ENCODE results near the gene LDLRAD1.
"Not testable (repeated sequence)": the region's sequence is repeated elsewhere in the genome, so short reads cannot be mapped to it uniquely, and the experiment has no call there.

The LDLRAD1 gene

GRCh38 chr1:54017979-54018378 is at the start of gene LDLRAD1:
Gene LDLRAD1 (minus strand): TSS chr1:54018186. CDS start chr1:54018112, 74 bp downstream.
- Mint-ChIP-seq H3K36me3 (ENCODE audit: insufficient read depth) (peaks cover 2% of the 10 kb centered on the region), H3K4me1 (no peaks in the 10 kb centered on the region), H3K27me3 (peaks cover 41% of the 10 kb centered on the region), H3K4me3 (no peak within 1 kb of the TSS), H3K27ac (ENCODE audit: low read depth) (no peak within 1 kb of the TSS), H3K9me3 (no peaks in the 10 kb centered on the region)
- DNase-seq (ENCODE audit: low spot score in 2 of 2) (no peak), ATAC-seq (replicated peaks; ENCODE audit: extremely low read depth, poor library complexity, severe bottlenecking) (no peak)

- Mint-ChIP-seq H3K36me3 (ENCODE audit: insufficient read depth) (peaks cover under 1% of the 10 kb centered on the region), H3K27ac (ENCODE audit: low read depth) (no peak overlapping the region), H3K9me3 (no peaks in the 10 kb centered on the region), H3K4me1 (peaks cover 5% of the 10 kb centered on the region), H3K27me3 (no peaks in the 10 kb centered on the region), H3K4me3 (no peak overlapping the region)
- ATAC-seq (replicated peaks; ENCODE audit: extremely low read depth, poor library complexity, severe bottlenecking) = no peak
- DNase-seq (ENCODE audit: low spot score in 2 of 2) = no peak
Measured at GRCh38 chr1:54064299-54064698, 46.3 kb upstream of the LDLRAD1 start.

GRCh38 chr1:54054438-54054749 is 36.4 kb upstream of the LDLRAD1 start:
- Mint-ChIP-seq H3K4me3 (no peak overlapping the region), H3K36me3 (ENCODE audit: insufficient read depth) (peaks cover 14% of the 10 kb centered on the region), H3K9me3 (no peaks in the 10 kb centered on the region), H3K4me1 (peaks cover 34% of the 10 kb centered on the region), H3K27ac (ENCODE audit: low read depth) (no peak overlapping the region), H3K27me3 (no peaks in the 10 kb centered on the region)
- no peak for ATAC-seq (replicated peaks; ENCODE audit: extremely low read depth, poor library complexity, severe bottlenecking)
- DNase-seq (ENCODE audit: low spot score in 2 of 2) = no peak

GRCh38 chr1:54053745-54054437 is 35.9 kb upstream of the LDLRAD1 start:
- DNase-seq (ENCODE audit: low spot score in 2 of 2) = no peak
- ATAC-seq (replicated peaks; ENCODE audit: extremely low read depth, poor library complexity, severe bottlenecking) = no peak
- no peak overlapping the region for H3K27ac Mint-ChIP-seq (ENCODE audit: low read depth)
- peaks cover 34% of the 10 kb centered on the region for H3K4me1 Mint-ChIP-seq
- H3K9me3 Mint-ChIP-seq = no peaks in the 10 kb centered on the region
- H3K27me3 Mint-ChIP-seq = no peaks in the 10 kb centered on the region
- peaks cover 13% of the 10 kb centered on the region for H3K36me3 Mint-ChIP-seq (ENCODE audit: insufficient read depth)
- no peak overlapping the region for H3K4me3 Mint-ChIP-seq

- no peaks in the 10 kb centered on the region for H3K9me3 Mint-ChIP-seq
- peaks cover 12% of the 10 kb centered on the region for H3K36me3 Mint-ChIP-seq (ENCODE audit: insufficient read depth)
- no peaks in the 10 kb centered on the region for H3K27me3 Mint-ChIP-seq
- DNase-seq (ENCODE audit: low spot score in 2 of 2) (peak; percentile 91 to 98), ATAC-seq (replicated peaks; ENCODE audit: extremely low read depth, poor library complexity, severe bottlenecking) (peak; percentile 94)
- H3K27ac Mint-ChIP-seq (ENCODE audit: low read depth) = no peak within 1 kb of the TSS
- H3K4me1 Mint-ChIP-seq = peaks cover 32% of the 10 kb centered on the region
- no peak within 1 kb of the TSS for H3K4me3 Mint-ChIP-seq
Measured at GRCh38 chr1:54052934-54053744, 35.2 kb upstream of the LDLRAD1 start, which contains the start of the genes TCEANC2 and TMEM59. Gene TCEANC2 (plus strand): TSS chr1:54053608. CDS start chr1:54054423, 815 bp downstream. Gene TMEM59 (minus strand): TSS chr1:54053204. CDS start chr1:54053188, 16 bp downstream.

GRCh38 chr1:54052431-54052933 is 34.5 kb upstream of the LDLRAD1 start:
- peaks cover 25% of the 10 kb centered on the region for H3K4me1 Mint-ChIP-seq
- no peaks in the 10 kb centered on the region for H3K9me3 Mint-ChIP-seq
- H3K4me3 Mint-ChIP-seq = no peak overlapping the region
- no peak overlapping the region for H3K27ac Mint-ChIP-seq (ENCODE audit: low read depth)
- DNase-seq (ENCODE audit: low spot score in 2 of 2) (peak in 1 of 2 donors; percentile 17), ATAC-seq (replicated peaks; ENCODE audit: extremely low read depth, poor library complexity, severe bottlenecking) (peak; percentile 35)
- no peaks in the 10 kb centered on the region for H3K27me3 Mint-ChIP-seq
- peaks cover 12% of the 10 kb centered on the region for H3K36me3 Mint-ChIP-seq (ENCODE audit: insufficient read depth)

- Mint-ChIP-seq H3K27ac (ENCODE audit: low read depth) (no peak overlapping the region), H3K4me3 (no peak overlapping the region), H3K36me3 (ENCODE audit: insufficient read depth) (peaks cover 11% of the 10 kb centered on the region), H3K9me3 (no peaks in the 10 kb centered on the region), H3K27me3 (no peaks in the 10 kb centered on the region), H3K4me1 (peaks cover 26% of the 10 kb centered on the region)
- no peak for DNase-seq (ENCODE audit: low spot score in 2 of 2)
- no peak for ATAC-seq (replicated peaks; ENCODE audit: extremely low read depth, poor library complexity, severe bottlenecking)
Measured at GRCh38 chr1:54051933-54052430, 34.0 kb upstream of the LDLRAD1 start.

- not testable (repeated sequence) for H3K4me3 Mint-ChIP-seq; H3K27me3 Mint-ChIP-seq; H3K9me3 Mint-ChIP-seq; ATAC-seq (replicated peaks; ENCODE audit: extremely low read depth, poor library complexity, severe bottlenecking); H3K27ac Mint-ChIP-seq (ENCODE audit: low read depth); H3K36me3 Mint-ChIP-seq (ENCODE audit: insufficient read depth); DNase-seq (ENCODE audit: low spot score in 2 of 2)
- peaks cover 30% of the 10 kb centered on the region for H3K4me1 Mint-ChIP-seq
Measured at GRCh38 chr1:54050435-54050834, 32.4 kb upstream of the LDLRAD1 start.

GRCh38 chr1:54047384-54048305 is 29.7 kb upstream of the LDLRAD1 start:
- Mint-ChIP-seq H3K4me1 (peaks cover 33% of the 10 kb centered on the region), H3K36me3 (ENCODE audit: insufficient read depth) (peaks cover 27% of the 10 kb centered on the region), H3K27me3 (no peaks in the 10 kb centered on the region), H3K9me3 (no peaks in the 10 kb centered on the region), H3K4me3 (no peak overlapping the region), H3K27ac (ENCODE audit: low read depth) (no peak overlapping the region)
- ATAC-seq (replicated peaks; ENCODE audit: extremely low read depth, poor library complexity, severe bottlenecking) (no peak), DNase-seq (ENCODE audit: low spot score in 2 of 2) (no peak)

- Mint-ChIP-seq H3K27ac (ENCODE audit: low read depth) (no peak overlapping the region), H3K36me3 (ENCODE audit: insufficient read depth) (peaks cover 35% of the 10 kb centered on the region), H3K9me3 (no peaks in the 10 kb centered on the region), H3K4me1 (peaks cover 33% of the 10 kb centered on the region), H3K4me3 (no peak overlapping the region), H3K27me3 (no peaks in the 10 kb centered on the region)
- ATAC-seq (replicated peaks; ENCODE audit: extremely low read depth, poor library complexity, severe bottlenecking) (no peak), DNase-seq (ENCODE audit: low spot score in 2 of 2) (no peak)
Measured at GRCh38 chr1:54046671-54047383, 28.8 kb upstream of the LDLRAD1 start.

- DNase-seq (ENCODE audit: low spot score in 2 of 2) (no peak), ATAC-seq (replicated peaks; ENCODE audit: extremely low read depth, poor library complexity, severe bottlenecking) (no peak)
- peaks cover 33% of the 10 kb centered on the region for H3K4me1 Mint-ChIP-seq
- H3K36me3 Mint-ChIP-seq (ENCODE audit: insufficient read depth) = peaks cover 42% of the 10 kb centered on the region
- peak overlapping the region; percentile 47 for H3K27ac Mint-ChIP-seq (ENCODE audit: low read depth)
- H3K27me3 Mint-ChIP-seq = no peaks in the 10 kb centered on the region
- H3K9me3 Mint-ChIP-seq = no peaks in the 10 kb centered on the region
- H3K4me3 Mint-ChIP-seq = no peak overlapping the region
Measured at GRCh38 chr1:54045496-54045895, 27.5 kb upstream of the LDLRAD1 start.
